ENCODE data around the gene SLC30A1.

DNA sequence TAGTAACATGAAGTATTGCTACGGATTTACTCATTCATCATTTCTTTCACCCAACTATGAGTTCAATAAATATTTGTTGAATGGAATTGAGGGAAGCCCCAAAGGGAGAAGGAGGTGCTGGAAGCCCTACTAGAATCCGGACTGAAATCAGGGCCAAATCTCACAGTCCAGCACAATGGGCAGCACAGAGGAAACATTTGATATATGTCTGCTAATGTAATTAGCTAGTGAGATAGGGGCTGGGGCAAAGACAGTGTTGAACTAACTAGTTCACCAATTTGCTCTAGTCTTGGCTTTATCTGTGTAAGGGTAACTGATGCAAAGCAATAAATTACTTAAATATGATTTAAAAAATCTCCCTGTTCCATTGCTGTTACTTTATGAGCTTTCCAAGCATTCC, 26.1 kb upstream of the SLC30A1 start:
- TF ChIP-seq POLR2AphosphoS5 (IDR thresholded peaks at IDR 0.05), result no peak
- TF ChIP-seq CTCF (IDR thresholded peaks at IDR 0.05), result no peak
- TF ChIP-seq POLR2A (IDR thresholded peaks at IDR 0.05), result no peak
- TF ChIP-seq EP300 (IDR thresholded peaks at IDR 0.05), result no peak
